KOPT-K1 (cell line): ENCODE measurements around the gene CCDC33.

Source experiments
- H3K27ac ChIP-seq: fragments of 200-600 bp; sonication (generic); 2 replicates; pipeline ENCODE4 v1.5.1; 2016; ENCODE audit warnings: antibody characterized with exemption, mild to moderate bottlenecking, low read depth, low read length; ENCODE audit not compliant: poor library complexity, severe bottlenecking
- H3K36me3 ChIP-seq: fragments of 200-600 bp; sonication (generic); 2 replicates; pipeline ENCODE4 v1.5.1; 2017; ENCODE audit warnings: antibody characterized with exemption, mild to moderate bottlenecking, low read length, moderate library complexity; ENCODE audit not compliant: insufficient read depth
- H3K9me3 ChIP-seq: fragments of 200-600 bp; sonication (generic); 2 replicates; pipeline ENCODE4 v1.5.1; 2017; ENCODE audit warnings: antibody characterized with exemption, low read length, mild to moderate bottlenecking; ENCODE audit not compliant: insufficient read depth, poor library complexity, severe bottlenecking

CCDC33 gene

DNA sequence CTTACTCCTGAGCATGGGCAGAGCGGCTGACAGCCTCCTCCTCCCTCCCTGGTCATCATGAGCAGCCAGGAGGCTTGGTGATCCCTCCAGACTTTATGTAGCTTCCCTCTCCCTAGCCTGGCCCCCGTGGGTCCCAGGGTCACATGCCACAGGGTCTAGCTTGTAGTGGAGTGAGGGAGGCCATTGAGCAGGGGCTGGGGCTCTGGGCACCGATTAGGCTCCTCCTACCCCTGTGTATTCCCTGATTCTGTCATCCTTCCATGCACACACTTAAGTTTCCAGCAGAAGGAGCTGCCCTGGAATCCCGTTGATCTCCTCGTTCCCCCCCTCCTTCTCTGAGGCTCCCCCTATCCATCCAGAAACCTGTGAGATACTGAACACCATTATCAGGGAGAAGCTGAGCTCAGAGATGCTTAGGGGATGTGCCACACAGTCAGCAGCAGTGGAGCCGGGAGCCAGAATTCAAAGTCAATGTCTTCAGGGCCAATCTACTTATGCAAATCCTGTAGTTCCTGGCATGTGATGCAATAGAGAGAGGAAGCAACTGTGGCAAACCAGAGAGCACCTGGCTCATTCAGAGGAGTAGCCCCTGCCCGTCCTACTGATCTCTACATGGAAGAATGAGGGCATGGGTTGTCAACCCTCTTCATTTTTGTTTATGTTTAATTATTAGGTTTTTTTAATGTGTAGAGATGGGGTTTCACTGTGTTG, 17.2 kb downstream of the CCDC33 start:
- Histone ChIP-seq H3K9me3 (no peaks in the 10 kb centered on the region), H3K36me3 (no peaks in the 10 kb centered on the region), H3K27ac (no peak overlapping the region)

DNA sequence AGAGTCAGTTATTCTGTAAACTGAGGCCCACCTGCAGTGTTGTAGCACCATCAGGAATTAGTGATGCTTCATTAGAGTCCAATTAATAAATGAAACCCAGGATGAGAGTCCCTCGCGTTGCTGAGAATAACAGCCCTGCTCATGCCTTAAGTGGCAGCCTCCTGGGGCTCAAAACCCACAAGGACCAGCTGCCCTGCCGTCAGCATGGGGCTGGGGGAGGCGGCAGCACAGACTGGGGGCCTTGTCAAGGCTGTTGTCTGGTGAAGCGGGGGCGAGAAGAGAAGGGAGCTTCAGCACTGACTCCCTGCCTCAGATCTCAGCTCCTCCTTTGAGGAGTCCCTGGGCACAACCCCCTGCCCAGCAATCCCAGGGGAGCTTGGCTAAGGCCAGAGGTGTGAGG, 21.0 kb downstream of the CCDC33 start:
- Histone ChIP-seq H3K9me3 (no peaks in the 10 kb centered on the region), H3K27ac (no peak overlapping the region), H3K36me3 (no peaks in the 10 kb centered on the region)

DNA sequence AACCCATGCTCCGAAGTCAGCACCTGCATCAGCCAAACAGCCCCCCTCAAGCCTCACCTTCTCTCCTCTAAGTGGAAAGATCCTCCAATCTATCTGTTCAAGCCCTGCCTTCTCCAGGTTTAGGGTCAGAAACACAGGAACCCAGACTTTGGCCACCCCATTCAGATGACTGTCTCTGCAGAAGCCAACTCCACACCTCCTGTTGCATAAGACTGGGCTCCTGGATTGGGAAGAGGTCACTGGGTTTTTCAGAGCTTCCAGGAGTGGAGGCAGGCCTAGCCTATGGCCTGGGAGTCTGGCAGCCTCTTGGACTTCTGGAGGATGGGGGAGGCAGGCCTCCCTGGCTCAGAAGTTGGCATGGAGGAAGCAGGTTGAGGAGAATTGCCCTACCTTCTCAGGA, 21.5 kb downstream of the CCDC33 start:
- Histone ChIP-seq H3K9me3 (no peaks in the 10 kb centered on the region), H3K27ac (no peak overlapping the region), H3K36me3 (no peaks in the 10 kb centered on the region)

DNA sequence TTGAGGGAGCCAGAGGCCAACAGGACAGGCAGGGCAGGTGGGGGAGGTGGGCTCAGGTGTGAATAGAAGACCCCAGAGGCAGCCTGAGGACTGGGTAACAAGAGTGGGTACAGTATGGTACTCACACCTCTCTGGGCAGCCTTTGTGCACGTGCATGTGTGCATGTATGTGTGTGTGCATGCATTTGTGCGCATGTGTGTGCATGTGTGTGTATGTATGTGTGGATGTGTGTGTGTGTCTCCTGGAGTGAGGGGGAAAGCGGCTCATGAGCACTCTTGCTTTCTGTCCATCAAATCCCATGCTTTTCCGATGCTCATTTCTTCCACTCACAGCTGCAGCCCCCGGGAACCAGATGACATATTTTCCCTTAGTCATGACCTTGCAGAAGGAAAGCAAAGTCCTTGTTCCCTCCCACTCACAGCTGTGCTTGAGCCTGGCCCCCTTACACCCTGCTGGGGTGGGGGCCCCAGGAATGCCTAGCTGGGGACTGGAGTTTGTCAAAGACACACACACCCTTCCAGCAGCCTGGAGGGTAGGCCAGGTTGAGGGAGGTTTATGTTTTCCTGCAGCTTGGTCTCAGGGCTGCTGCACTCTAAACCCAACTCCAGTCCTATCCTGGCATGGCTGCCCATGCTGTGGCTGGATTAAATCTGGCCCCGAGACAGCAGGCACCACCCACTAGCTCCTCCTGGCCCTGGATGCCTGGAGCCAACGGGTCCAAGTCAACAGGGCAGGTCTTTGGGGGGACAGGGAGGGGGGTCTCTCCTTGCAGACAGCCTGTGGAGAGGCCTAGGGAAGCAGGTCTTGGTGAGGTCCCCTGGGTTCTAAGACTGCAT, 22.5 kb downstream of the CCDC33 start:
- H3K27ac ChIP-seq, result no peak overlapping the region
- no peaks in the 10 kb centered on the region for H3K36me3 ChIP-seq
- H3K9me3 ChIP-seq, result no peaks in the 10 kb centered on the region

DNA sequence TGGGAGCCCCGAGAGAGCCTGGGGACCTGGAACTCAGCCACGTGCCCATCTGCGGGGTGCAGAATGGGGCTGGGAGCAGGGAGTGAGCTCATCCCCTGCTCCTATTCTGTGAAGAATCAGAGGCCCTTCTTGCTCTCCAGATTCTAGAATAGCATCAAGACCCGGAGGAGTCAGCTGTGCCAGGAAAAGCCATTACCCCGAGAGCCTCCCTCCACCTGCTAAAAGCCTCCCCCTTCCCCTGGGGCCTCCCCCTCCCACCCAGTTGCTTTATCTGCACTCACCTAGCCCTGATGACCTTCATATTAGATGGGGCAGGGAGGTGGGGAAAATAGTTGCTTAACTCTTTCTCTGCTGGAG, 23.1 kb downstream of the CCDC33 start:
- Histone ChIP-seq H3K36me3 (no peaks in the 10 kb centered on the region), H3K9me3 (no peaks in the 10 kb centered on the region), H3K27ac (no peak overlapping the region)

DNA sequence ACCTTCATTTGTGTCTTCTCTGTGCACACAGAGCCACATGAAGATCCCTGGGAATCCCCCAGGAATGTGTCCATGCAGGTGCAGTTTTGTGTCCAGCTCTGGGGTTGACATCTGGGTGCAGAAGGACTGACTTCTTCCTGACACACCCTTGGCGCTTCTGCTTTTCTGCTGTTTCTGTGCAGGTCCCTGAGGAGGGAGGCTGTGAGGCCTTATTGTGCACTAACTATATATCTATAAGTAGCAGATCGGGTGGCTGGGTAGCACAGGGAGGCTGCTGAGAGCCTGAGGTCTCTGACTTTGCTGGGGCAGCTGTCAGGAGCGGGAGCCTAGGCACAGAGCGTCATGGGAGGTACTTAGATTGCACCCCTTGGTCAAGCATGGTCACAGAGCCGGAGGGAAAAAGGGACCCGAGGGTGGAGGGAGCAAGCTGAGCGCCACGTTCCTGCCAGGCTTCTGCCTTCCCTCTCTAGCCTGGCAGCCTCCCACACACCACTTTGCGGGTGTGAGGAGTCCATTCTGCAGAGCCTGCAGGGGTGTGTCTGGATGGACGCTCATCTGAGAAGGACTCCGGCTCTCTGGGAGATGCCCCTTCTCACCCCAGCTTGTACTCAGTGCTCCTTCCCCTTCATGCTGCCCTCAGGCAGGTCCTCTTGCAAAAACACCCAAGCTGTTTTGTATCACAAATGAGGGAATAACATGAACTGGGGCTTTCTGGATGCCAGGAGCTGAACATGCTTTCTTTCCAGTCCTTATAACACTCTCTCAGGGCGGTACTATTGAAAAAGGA, 23.9 kb downstream of the CCDC33 start:
- H3K9me3 ChIP-seq, result no peaks in the 10 kb centered on the region
- H3K27ac ChIP-seq, result no peak overlapping the region
- no peaks in the 10 kb centered on the region for H3K36me3 ChIP-seq

DNA sequence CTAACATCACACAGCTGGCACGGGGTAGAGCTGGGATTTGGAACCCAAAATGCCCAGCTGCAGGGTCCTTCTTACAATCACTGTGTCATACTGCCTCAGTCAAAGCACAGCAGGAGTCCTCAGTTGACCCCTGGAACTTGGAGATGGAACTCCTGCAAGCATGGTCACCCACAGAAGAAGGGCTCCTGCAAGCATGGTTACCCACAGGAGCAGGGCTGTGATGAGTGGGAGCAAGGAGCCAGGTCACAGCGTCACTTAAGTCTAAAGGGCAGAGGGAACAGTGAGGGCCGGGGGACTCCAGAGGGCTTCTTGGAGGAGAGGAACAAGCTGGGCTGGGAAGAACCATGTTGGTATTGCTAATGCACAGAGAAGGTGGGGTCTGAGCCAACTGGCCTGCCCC, 24.9 kb downstream of the CCDC33 start:
- Histone ChIP-seq H3K27ac (no peak overlapping the region), H3K9me3 (no peaks in the 10 kb centered on the region), H3K36me3 (no peaks in the 10 kb centered on the region)

DNA sequence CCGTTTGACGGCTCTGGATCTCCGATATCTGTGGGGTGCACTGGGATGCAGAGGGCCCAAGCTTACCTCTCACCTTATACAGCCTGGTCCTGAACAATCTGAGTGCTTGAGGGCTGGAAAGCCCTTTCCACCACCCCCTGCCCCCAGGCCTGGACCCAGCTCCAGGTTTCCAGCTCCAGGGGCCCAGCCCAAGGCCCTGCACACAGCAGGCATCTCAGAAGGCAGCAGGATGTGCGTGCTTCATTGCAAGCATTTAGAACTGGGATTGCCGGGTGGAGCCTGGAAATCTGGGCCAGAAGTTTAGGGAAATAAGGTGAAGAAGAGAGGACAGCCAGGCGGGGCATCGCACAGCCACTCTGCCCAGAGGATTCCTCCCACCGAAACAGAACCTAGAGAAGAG, 25.6 kb downstream of the CCDC33 start:
- H3K9me3 ChIP-seq, result no peaks in the 10 kb centered on the region
- H3K27ac ChIP-seq, result no peak overlapping the region
- H3K36me3 ChIP-seq, result no peaks in the 10 kb centered on the region

DNA sequence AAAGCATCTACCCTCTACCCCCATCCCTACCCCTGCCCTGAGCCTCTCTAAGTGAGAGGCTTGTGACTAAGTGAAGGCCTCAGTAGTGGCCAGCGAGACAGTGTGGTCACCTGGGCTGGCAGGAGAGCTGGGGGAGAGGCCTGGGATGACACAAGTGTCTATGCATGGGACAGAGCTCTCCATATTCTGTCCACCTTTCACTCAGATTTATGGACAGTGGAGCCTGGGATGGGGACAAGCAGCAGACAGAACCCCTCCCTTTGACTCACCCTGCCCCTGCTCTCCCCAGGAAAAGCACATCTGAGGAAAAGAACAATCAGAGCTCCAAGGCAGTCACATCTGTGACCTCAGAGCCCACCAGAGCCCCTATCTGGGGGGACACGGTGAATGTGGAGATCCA, 26.0 kb downstream of the CCDC33 start:
- Histone ChIP-seq H3K9me3 (no peaks in the 10 kb centered on the region), H3K36me3 (no peaks in the 10 kb centered on the region), H3K27ac (no peak overlapping the region)

DNA sequence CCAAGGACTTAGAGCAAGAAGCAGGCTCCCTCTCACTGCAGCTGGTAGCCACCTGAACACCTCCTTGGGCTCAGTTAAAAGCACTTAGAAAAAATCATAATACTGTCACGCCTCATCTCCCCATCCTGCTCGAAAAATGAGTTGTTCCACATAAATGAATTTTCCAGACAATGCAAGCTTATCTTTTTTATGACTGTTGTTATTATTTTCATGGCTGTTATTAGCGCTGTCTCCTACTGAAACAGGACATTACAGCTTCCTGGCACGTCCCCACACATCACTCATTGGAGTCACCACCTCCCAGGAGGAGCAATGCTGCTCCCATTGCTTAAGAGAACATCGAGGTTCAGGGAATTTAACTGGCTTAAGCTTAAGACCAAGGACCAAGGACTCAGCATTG, 26.5 kb downstream of the CCDC33 start:
- Histone ChIP-seq H3K27ac (no peak overlapping the region), H3K36me3 (no peaks in the 10 kb centered on the region)

DNA sequence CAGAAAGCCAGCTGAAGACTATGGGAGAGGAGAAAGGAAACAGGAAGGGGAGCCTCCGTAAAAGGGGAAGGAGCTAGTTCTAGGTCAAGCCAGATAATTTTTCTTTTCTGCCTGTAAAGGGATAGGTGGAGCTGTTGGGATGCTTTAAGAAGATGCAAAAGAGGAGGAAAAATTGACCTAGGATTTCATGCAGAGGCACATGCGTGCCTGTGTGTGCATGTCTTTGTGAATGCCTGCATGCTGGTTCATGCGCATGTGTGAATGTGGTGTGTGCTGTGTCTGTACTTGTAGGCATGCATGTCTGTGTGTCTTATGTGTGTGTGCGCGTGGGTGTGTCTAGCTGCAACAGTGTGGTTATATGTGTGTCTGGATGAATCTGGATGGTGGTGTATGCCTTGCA, 27.3 kb downstream of the CCDC33 start:
- no peaks in the 10 kb centered on the region for H3K36me3 ChIP-seq
- H3K9me3 ChIP-seq, result no peaks in the 10 kb centered on the region
- no peak overlapping the region for H3K27ac ChIP-seq

More for the DNA sequence above, 26.5 kb downstream of the CCDC33 start:
- H3K9me3 ChIP-seq, result no peaks in the 10 kb centered on the region

DNA sequence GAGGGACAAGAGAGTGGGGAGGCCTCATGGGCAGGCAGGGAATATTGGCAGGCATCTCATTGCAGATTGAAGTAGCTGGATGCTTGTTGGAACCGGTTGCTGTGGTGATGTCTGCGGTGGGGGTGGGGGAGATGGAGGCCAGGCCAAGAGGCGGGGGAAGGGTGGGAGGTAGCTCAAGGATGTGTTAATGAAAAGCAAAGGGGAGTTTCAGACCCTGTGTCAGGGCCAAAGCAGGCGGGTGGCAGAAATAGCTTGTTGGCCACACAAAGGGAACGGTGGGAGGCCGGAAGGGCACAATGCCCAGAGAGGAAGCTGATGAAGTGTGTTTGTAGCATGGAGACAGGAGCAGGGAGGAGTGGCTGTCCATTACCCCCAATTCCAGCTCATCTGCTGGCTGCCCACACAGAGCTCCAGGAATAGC, 28.0 kb downstream of the CCDC33 start:
- H3K9me3 ChIP-seq, result no peaks in the 10 kb centered on the region
- H3K27ac ChIP-seq, result no peak overlapping the region
- H3K36me3 ChIP-seq, result no peaks in the 10 kb centered on the region

DNA sequence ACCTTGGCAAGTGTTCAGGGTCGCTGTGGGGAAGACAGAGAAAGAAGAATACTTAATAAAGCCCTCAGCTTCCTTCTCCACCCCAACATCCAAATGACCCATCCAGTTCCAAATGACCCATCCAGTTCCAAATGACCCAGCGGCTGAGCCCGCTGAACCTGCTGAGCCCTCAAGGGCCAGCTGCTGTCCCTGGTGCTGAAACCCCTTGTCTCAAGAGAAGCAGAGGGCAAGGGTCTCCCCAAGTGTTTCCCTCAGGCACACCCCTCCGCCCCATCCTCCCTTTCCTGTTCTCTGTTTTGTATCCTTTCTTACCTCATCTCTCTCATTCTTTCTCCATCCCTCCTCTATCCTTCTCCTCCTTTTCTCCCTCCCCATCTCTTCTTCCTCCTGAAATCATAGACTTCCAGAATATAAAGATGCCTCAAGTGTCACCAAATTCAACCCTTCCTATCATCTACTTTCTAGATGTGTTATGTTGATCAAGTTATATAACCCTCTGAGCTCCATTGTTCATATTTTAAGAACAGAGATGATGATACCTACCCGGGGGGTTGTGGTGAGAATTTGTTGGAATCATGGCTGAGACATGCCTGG, 29.0 kb downstream of the CCDC33 start:
- Histone ChIP-seq H3K36me3 (no peaks in the 10 kb centered on the region), H3K27ac (no peak overlapping the region), H3K9me3 (no peaks in the 10 kb centered on the region)

DNA sequence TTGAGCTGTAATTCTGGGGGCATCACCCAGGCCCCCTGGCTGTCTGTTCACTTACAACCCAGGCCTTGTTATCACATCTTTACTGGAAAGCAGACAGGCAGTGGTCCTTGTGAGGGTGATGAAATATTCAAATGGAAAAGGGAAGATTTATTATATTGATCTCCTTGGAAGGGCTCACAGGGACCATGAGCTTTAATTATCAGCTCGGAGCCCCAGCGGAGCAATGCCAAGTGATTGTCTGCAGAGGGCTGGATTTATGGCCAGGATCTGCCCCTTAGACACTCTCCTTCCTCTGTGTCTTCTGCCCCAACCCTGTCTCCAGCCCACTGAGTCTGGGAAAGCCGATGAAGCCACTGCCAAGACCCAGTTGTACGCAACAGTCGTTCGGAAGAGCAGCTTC, 31.9 kb downstream of the CCDC33 start:
- Histone ChIP-seq H3K9me3 (no peaks in the 10 kb centered on the region), H3K36me3 (no peaks in the 10 kb centered on the region)

More for the DNA sequence above, 31.9 kb downstream of the CCDC33 start:
- no peak overlapping the region for H3K27ac ChIP-seq
